Measurements from ENCODE around the gene POLQ. TPM values are rescaled to one million over a fixed set of nuclear protein-coding genes. Genes with fewer than 3 reads are reported as not detected.
A peak's percentile ranks its signal among the peaks of the same experiment; 100 is the strongest.

Gene POLQ
- polyA plus RNA-seq, 1 donor (not counting 4 experiments of a cell fraction or from before 2014, with no cell fraction given): 4.4 TPM

GRCh38 chr3:121581691-121582090 is 35.9 kb upstream of the POLQ start:
- Histone ChIP-seq H3K27ac (ENCODE audit: control insufficient read depth, insufficient read depth, low read length) (no peak overlapping the region), H3K4me2 (ENCODE audit: control insufficient read depth, extremely low read depth, insufficient read depth, low read depth, low read length) (no peak overlapping the region), H3K9me3 (ENCODE audit: control insufficient read depth, low read depth, low read length) (no peaks in the 10 kb centered on the region), H3K27me3 (ENCODE audit: control insufficient read depth, extremely low read depth, insufficient read depth, low read length) (peaks cover 5% of the 10 kb centered on the region), H3K36me3 (ENCODE audit: control insufficient read depth in 2 of 2, extremely low read depth in 1 of 2, insufficient read depth in 2 of 2, low read length in 2 of 2) (no peaks in the 10 kb centered on the region), H3K4me1 (ENCODE audit: control insufficient read depth, extremely low read depth, insufficient read depth, low read length) (no peaks in the 10 kb centered on the region), H4K20me1 (ENCODE audit: control insufficient read depth, extremely low read depth, insufficient read depth, low read length) (no peaks in the 10 kb centered on the region), H2AFZ (ENCODE audit: control insufficient read depth, low read length) (no peak overlapping the region), H3K79me2 (ENCODE audit: control insufficient read depth, insufficient read depth, low read length) (no peaks in the 10 kb centered on the region), H3K4me3 (ENCODE audit: control insufficient read depth in 2 of 3, extremely low read depth in 1 of 3, insufficient read depth in 2 of 3, low read depth in 1 of 3, low read length in 3 of 3) (no peak overlapping the region), H3K9ac (ENCODE audit: control insufficient read depth, extremely low read depth, insufficient read depth, low read length) (no peak overlapping the region), H3K9me1 (ENCODE audit: control insufficient read depth, extremely low read depth, insufficient read depth, low read length) (no peaks in the 10 kb centered on the region)
- no peak for FAIRE-seq
- TF ChIP-seq CTCF (optimal IDR thresholded peaks at IDR 0.05 in 1 of 3, IDR thresholded peaks at IDR 0.05 in 1 of 3, conservative IDR thresholded peaks at IDR 0.05 in 1 of 3; ENCODE audit: extremely low read depth in 1 of 3, insufficient read depth in 2 of 3, low read length in 3 of 3) (no peak), EZH2 (IDR thresholded peaks at IDR 0.05; ENCODE audit: low read length) (no peak)
- DNase-seq (ENCODE audit: low read depth, low spot score): no peak
- dilution Hi-C loops (cut with MboI; ENCODE audit: extremely low pct_ligation_motif_present, low sequenced_read_pairs): no loop called here

- no peaks in the 10 kb centered on the region for H3K36me3 ChIP-seq (ENCODE audit: control insufficient read depth in 2 of 2, extremely low read depth in 1 of 2, insufficient read depth in 2 of 2, low read length in 2 of 2)
- dilution Hi-C loops (cut with MboI; ENCODE audit: extremely low pct_ligation_motif_present, low sequenced_read_pairs): no loop called here
- H3K9me3 ChIP-seq (ENCODE audit: control insufficient read depth, low read depth, low read length): no peaks in the 10 kb centered on the region
- H3K4me3 ChIP-seq (ENCODE audit: control insufficient read depth in 2 of 3, extremely low read depth in 1 of 3, insufficient read depth in 2 of 3, low read depth in 1 of 3, low read length in 3 of 3): no peak overlapping the region
- H3K27me3 ChIP-seq (ENCODE audit: control insufficient read depth, extremely low read depth, insufficient read depth, low read length): no peaks in the 10 kb centered on the region
- no peaks in the 10 kb centered on the region for H3K9me1 ChIP-seq (ENCODE audit: control insufficient read depth, extremely low read depth, insufficient read depth, low read length)
- H3K4me2 ChIP-seq (ENCODE audit: control insufficient read depth, extremely low read depth, insufficient read depth, low read depth, low read length): no peak overlapping the region
- H3K79me2 ChIP-seq (ENCODE audit: control insufficient read depth, insufficient read depth, low read length): no peaks in the 10 kb centered on the region
- H3K9ac ChIP-seq (ENCODE audit: control insufficient read depth, extremely low read depth, insufficient read depth, low read length): no peak overlapping the region
- no peak overlapping the region for H3K27ac ChIP-seq (ENCODE audit: control insufficient read depth, insufficient read depth, low read length)
- FAIRE-seq: no peak
- peak; percentile 7 for DNase-seq (ENCODE audit: low read depth, low spot score)
- H2AFZ ChIP-seq (ENCODE audit: control insufficient read depth, low read length): no peak overlapping the region
- TF ChIP-seq CTCF (optimal IDR thresholded peaks at IDR 0.05 in 1 of 3, IDR thresholded peaks at IDR 0.05 in 1 of 3, conservative IDR thresholded peaks at IDR 0.05 in 1 of 3; ENCODE audit: extremely low read depth in 1 of 3, insufficient read depth in 2 of 3, low read length in 3 of 3): no peak
- H4K20me1 ChIP-seq (ENCODE audit: control insufficient read depth, extremely low read depth, insufficient read depth, low read length): no peaks in the 10 kb centered on the region
- H3K4me1 ChIP-seq (ENCODE audit: control insufficient read depth, extremely low read depth, insufficient read depth, low read length): no peaks in the 10 kb centered on the region
Measured at GRCh38 chr3:121574449-121574848, 28.7 kb upstream of the POLQ start.

All from keratinocyte (primary cell).